B cell (primary cell): ENCODE data around the gene WDR62. TPM values are rescaled to one million over a fixed set of nuclear protein-coding genes. Genes with fewer than 3 reads are reported as not detected.
A peak's percentile ranks its signal among the peaks of the same experiment; 100 is the strongest.

Experiments
- ATAC-seq: fragments of 200-7000 bp; cut with Tn5 transposase; one replicate; pipeline ENCODE4 v1.10.0; 2021; ENCODE audit warnings: low read depth, mild to moderate bottlenecking, moderate number of reproducible peaks, moderate library complexity
- CTCF ChIA-PET: fragments of 350-600 bp; sonication (Branson Sonifier 250); formaldehyde crosslinking; loops from one replicate; lab custom pipeline; 2021; ENCODE audit warnings: antibody characterized with exemption, inconsistent platforms; lab: Charles Lee
- POLR2A ChIA-PET: fragments of 350-600 bp; sonication (Branson Sonifier 250); formaldehyde crosslinking; loops from one replicate; lab custom pipeline; 2021; ENCODE audit warnings: antibody characterized with exemption; lab: Charles Lee
- DNase-seq: peaks from one replicate; pipeline ENCODE4 v3.0.0; 2013
- H2AFZ ChIP-seq: 2 replicates; pipeline ENCODE4 v1.6.1; 2012; ENCODE audit warnings: mild to moderate bottlenecking, low read depth, low read length; ENCODE audit not compliant: insufficient read depth, poor library complexity, severe bottlenecking
- H3K27ac ChIP-seq, 2 donors: 1 replicate in 1 of 2; 2 replicates in 1 of 2; pipeline ENCODE4 v1.5.1; 2012 to 2013; ENCODE audit warnings: low read length in 2 of 2, mild to moderate bottlenecking in 2 of 2, moderate library complexity in 1 of 2
- H3K27me3 ChIP-seq, 4 experiments: fragments of 200-600 bp in 1 of 4; sonication (generic) in 1 of 4; replicated peaks in 1 of 4; 1 replicate in 2 of 4; 2 replicates in 2 of 4; pipeline versions ENCODE4 v1.6.1 to v1.7.0; 2013 to 2016; ENCODE audit warnings: low read length in 3 of 4, mild to moderate bottlenecking in 2 of 4, mixed read lengths in 1 of 4, moderate library complexity in 1 of 4; ENCODE audit not compliant: insufficient read depth in 4 of 4, control insufficient read depth in 3 of 4; ENCODE audit errors: control extremely low read depth in 1 of 4
- H3K36me3 ChIP-seq, 2 experiments: replicated peaks in 1 of 2; 1 replicate in 1 of 2; 2 replicates in 1 of 2; pipeline versions ENCODE4 v1.6.1 to v1.7.1; 2013; ENCODE audit warnings: low read length in 1 of 2; ENCODE audit not compliant: insufficient read depth in 2 of 2, control insufficient read depth in 1 of 2; ENCODE audit errors: control extremely low read depth in 1 of 2, extremely low read depth in 1 of 2
- H3K4me1 ChIP-seq, 2 donors: fragments of 200-600 bp in 1 of 2; sonication (generic) in 1 of 2; 1 replicate in 1 of 2; 2 replicates in 1 of 2; pipeline versions ENCODE4 v1.5.1 to v1.6.1; 2013 to 2017; ENCODE audit warnings: low read length in 2 of 2; ENCODE audit not compliant: control insufficient read depth in 2 of 2, insufficient read depth in 2 of 2
- H3K4me2 ChIP-seq: replicated peaks from 2 replicates; pipeline ENCODE3; 2012; ENCODE audit warnings: mild to moderate bottlenecking, low read depth, low read length; ENCODE audit not compliant: poor library complexity, severe bottlenecking
- H3K4me3 ChIP-seq, 5 experiments: fragments of 200-600 bp in 1 of 5; sonication (generic) in 1 of 5; 1 replicate in 3 of 5; 2 replicates in 2 of 5; pipeline versions ENCODE4 v1.5.1 to v1.7.0; 2011 to 2016; ENCODE audit warnings: low read length in 4 of 5, mild to moderate bottlenecking in 4 of 5, low read depth in 2 of 5, control low read depth in 1 of 5, moderate library complexity in 1 of 5; ENCODE audit not compliant: insufficient read depth in 1 of 5; ENCODE audit errors: control extremely low read depth in 1 of 5, extremely low read depth in 1 of 5
- H3K79me2 ChIP-seq: fragments of 200-600 bp; sonication (generic); one replicate; pipeline ENCODE4 v1.6.0; 2016; ENCODE audit warnings: low read length; ENCODE audit not compliant: control insufficient read depth, insufficient read depth
- H3K9ac ChIP-seq: fragments of 200-600 bp; sonication (generic); 2 replicates; pipeline ENCODE4 v1.6.1; 2017; ENCODE audit warnings: mild to moderate bottlenecking, low read length, moderate library complexity
- H3K9me3 ChIP-seq, 3 donors: one replicate each; pipeline versions ENCODE4 v1.6.1 to v1.7.1; 2013; ENCODE audit warnings: low read length in 2 of 3; ENCODE audit not compliant: control insufficient read depth in 2 of 3, insufficient read depth in 1 of 3; ENCODE audit errors: control extremely low read depth in 1 of 3
- H4K20me1 ChIP-seq: 2 replicates; pipeline ENCODE4 v1.6.0; 2012; ENCODE audit warnings: mild to moderate bottlenecking, low read length; ENCODE audit not compliant: insufficient read depth, control insufficient read depth, poor library complexity, severe bottlenecking
- H3K27ac Mint-ChIP-seq: one replicate; pipeline ENCODE4 v1.8.0; 2021; ENCODE audit warnings: mixed read lengths
- H3K27me3 Mint-ChIP-seq: one replicate; pipeline ENCODE4 v1.8.0; 2021; ENCODE audit warnings: mixed read lengths
- H3K4me1 Mint-ChIP-seq: one replicate; pipeline ENCODE4 v1.8.0; 2021; ENCODE audit warnings: mixed read lengths
- H3K4me3 Mint-ChIP-seq: one replicate; pipeline ENCODE4 v1.8.0; 2021; ENCODE audit warnings: mixed read lengths
- H3K9me3 Mint-ChIP-seq: one replicate; pipeline ENCODE4 v1.8.0; 2022; ENCODE audit warnings: mixed read lengths; ENCODE audit not compliant: insufficient read depth
- EZH2 ChIP-seq: IDR thresholded peaks from 2 replicates; pipeline ENCODE4 v1.6.1; 2012; ENCODE audit warnings: borderline replicate concordance, low read depth, mild to moderate bottlenecking, moderate library complexity, low read length; ENCODE audit not compliant: insufficient read depth, poor library complexity, severe bottlenecking
- WGBS: methylation state at CpG from one replicate; pipeline ENCODE4 v1.1.5; 2013; ENCODE audit warnings: missing lambda C conversion rate; ENCODE audit not compliant: insufficient coverage; 5-methylcytosine and 5-hydroxymethylcytosine counted together
- intact Hi-C: fragments of 100-400 bp; cut with micrococcal nuclease; formaldehyde crosslinking; loops from one replicate; pipeline ENCODE4 v1.10.0; 2022
- polyA plus RNA-seq: library from polyadenylated mRNA; depleted of rRNA; stranded (reverse); fragments of >200 nt; gene quantifications from 2 replicates; pipeline ENCODE4 v1.2.3, GENCODE V29; 2012
- total RNA-seq, 2 donors: library from RNA; stranded (reverse); fragments of 120-200 nt in 1 of 2; gene quantifications; 1 replicate in 1 of 2; 2 replicates in 1 of 2; pipeline versions ENCODE4 v1.2.3 to v1.2.4, GENCODE V29; 2013 to 2022
- TF ChIP-seq, protein P1 (sequence below): fragments of 200-600 bp; IDR thresholded peaks from one replicate; pipeline ENCODE4 v1.8.0; 2022; ENCODE audit warnings: antibody characterized with exemption, mild to moderate bottlenecking

WDR62 gene
- total and polyA plus RNA-seq, 2 donors (not counting 1 experiment from before 2014, with no cell fraction given) = 1.8 to 1.9 TPM

GRCh38 chr19:36114721-36115452 is 60.2 kb downstream of the WDR62 start, which contains the start of gene POLR2I:
TSS of gene POLR2I (minus strand) at chr19:36114875. CDS start at chr19:36114856, 19 bp downstream.
- POLR2A ChIA-PET = interaction anchor here (0.6 to 3.4 kb wide), 10 partner anchors 14 to 1352 kb away, joined by 3 to 22 read pairs (median 4); partner anchors contain the start of genes ALKBH6, CAPNS1, SDHAF1 and THAP8
- under 1% methylated on average over 60 of the region's 60 CpGs for WGBS
- H3K36me3 ChIP-seq = peaks cover 0 to 30% of the 10 kb centered on the region in 2 experiments
- intact Hi-C loops = loop anchor here (1.0 to 10.0 kb wide), 10 partner anchors 12 to 470 kb away; partner anchors contain the start of genes ALKBH6, COX6B1, ETV2 and PROSER3
- peak within 1 kb of the TSS; percentile 84 for H2AFZ ChIP-seq
- no peak for TF ChIP-seq EZH2
- TF ChIP-seq, protein P1, sequence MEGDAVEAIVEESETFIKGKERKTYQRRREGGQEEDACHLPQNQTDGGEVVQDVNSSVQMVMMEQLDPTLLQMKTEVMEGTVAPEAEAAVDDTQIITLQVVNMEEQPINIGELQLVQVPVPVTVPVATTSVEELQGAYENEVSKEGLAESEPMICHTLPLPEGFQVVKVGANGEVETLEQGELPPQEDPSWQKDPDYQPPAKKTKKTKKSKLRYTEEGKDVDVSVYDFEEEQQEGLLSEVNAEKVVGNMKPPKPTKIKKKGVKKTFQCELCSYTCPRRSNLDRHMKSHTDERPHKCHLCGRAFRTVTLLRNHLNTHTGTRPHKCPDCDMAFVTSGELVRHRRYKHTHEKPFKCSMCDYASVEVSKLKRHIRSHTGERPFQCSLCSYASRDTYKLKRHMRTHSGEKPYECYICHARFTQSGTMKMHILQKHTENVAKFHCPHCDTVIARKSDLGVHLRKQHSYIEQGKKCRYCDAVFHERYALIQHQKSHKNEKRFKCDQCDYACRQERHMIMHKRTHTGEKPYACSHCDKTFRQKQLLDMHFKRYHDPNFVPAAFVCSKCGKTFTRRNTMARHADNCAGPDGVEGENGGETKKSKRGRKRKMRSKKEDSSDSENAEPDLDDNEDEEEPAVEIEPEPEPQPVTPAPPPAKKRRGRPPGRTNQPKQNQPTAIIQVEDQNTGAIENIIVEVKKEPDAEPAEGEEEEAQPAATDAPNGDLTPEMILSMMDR = no peak
- peak within 1 kb of the TSS; percentile 73 for H3K9ac ChIP-seq
- DNase-seq (peak; percentile 100), ATAC-seq (peak; percentile 87)
- peaks cover 12% of the 10 kb centered on the region for H4K20me1 ChIP-seq
- H3K27me3 ChIP-seq = no peaks in the 10 kb centered on the region
- H3K4me3 ChIP-seq = peak within 1 kb of the TSS; percentile 76 to 91 (median 79)
- Mint-ChIP-seq H3K4me3 (peak within 1 kb of the TSS; percentile 95), H3K27ac (peak within 1 kb of the TSS; percentile 99), H3K4me1 (peaks cover 40% of the 10 kb centered on the region), H3K9me3 (no peaks in the 10 kb centered on the region), H3K27me3 (no peaks in the 10 kb centered on the region)
- peak within 1 kb of the TSS; percentile 84 to 90 for H3K27ac ChIP-seq
- H3K9me3 ChIP-seq = peaks cover 0 to 6% (median 0%) of the 10 kb centered on the region in 3 donors
- H3K4me2 ChIP-seq = peak within 1 kb of the TSS; percentile 80
- CTCF ChIA-PET = interaction anchor here (0.5 to 5.6 kb wide), 4 partner anchors 12 to 263 kb away, joined by 3 to 42 read pairs (median 4); partner anchors contain the start of genes THAP8, ZNF146 and ZNF565
- H3K4me1 ChIP-seq = peaks cover 16 to 23% of the 10 kb centered on the region in 2 donors
- H3K79me2 ChIP-seq = peaks cover 53% of the 10 kb centered on the region
